HepG2 (cell line): ENCODE measurements around the gene LTB4R2. TPM values are rescaled to one million over a fixed set of nuclear protein-coding genes. Genes with fewer than 3 reads are reported as not detected.

Experiments used
- CC2D1A ChIP-seq: sonication (generic); formaldehyde crosslinking; IDR thresholded peaks from 2 replicates; pipeline ENCODE4 v1.8.1; 2023; ENCODE audit warnings: mild to moderate bottlenecking, missing genetic modification reagents
- CEBPB ChIP-seq: IDR thresholded peaks from 2 replicates; pipeline ENCODE4 v1.6.1; 2011; ENCODE audit warnings: low read depth, low read length, improper control_type of control experiment, borderline replicate concordance
- FOXO4 ChIP-seq: sonication (generic); formaldehyde crosslinking; conservative IDR thresholded peaks from 2 replicates; pipeline ENCODE4 v1.8.1; 2023; ENCODE audit warnings: missing genetic modification reagents
- HMGXB4 ChIP-seq, 2 experiments: sonication (generic) in 1 of 2; formaldehyde crosslinking in 1 of 2; IDR thresholded peaks; 2 replicates each; pipeline versions ENCODE4 v1.4.0 to v1.6.1; 2018 to 2020; ENCODE audit warnings: missing genetic modification reagents in 2 of 2, borderline replicate concordance in 1 of 2, low read depth in 1 of 2, mild to moderate bottlenecking in 1 of 2, missing biosample characterization in 1 of 2
- KDM2A ChIP-seq: sonication (generic); formaldehyde crosslinking; IDR thresholded peaks from 2 replicates; pipeline ENCODE4 v1.4.0; 2020; ENCODE audit warnings: low read depth, missing genetic modification reagents, borderline replicate concordance
- KLF11 ChIP-seq: IDR thresholded peaks from 2 replicates; pipeline ENCODE4 v1.6.1; 2016; ENCODE audit warnings: missing compliant biosample characterization
- NFATC3 ChIP-seq: sonication (generic); formaldehyde crosslinking; IDR thresholded peaks from 2 replicates; pipeline ENCODE4 v1.5.1; 2020; ENCODE audit warnings: mild to moderate bottlenecking, missing genetic modification reagents
- NFE2L1 ChIP-seq: sonication (generic); formaldehyde crosslinking; IDR thresholded peaks from 2 replicates; pipeline ENCODE4 v1.4.0; 2020; ENCODE audit warnings: missing genetic modification reagents, mild to moderate bottlenecking, borderline replicate concordance
- PAX8 ChIP-seq: sonication (generic); formaldehyde crosslinking; IDR thresholded peaks from 2 replicates; pipeline ENCODE4 v1.8.0; 2022; ENCODE audit warnings: mild to moderate bottlenecking, missing genetic modification reagents, borderline replicate concordance
- PCBP2 ChIP-seq: fragments of 200-400 bp; formaldehyde crosslinking; optimal IDR thresholded peaks from 2 replicates; pipeline ENCODE3; 2018; ENCODE audit warnings: low read length, low read depth; ENCODE audit not compliant: poor library complexity, severe bottlenecking
- POGZ ChIP-seq: sonication (generic); formaldehyde crosslinking; IDR thresholded peaks from 2 replicates; pipeline ENCODE4 v1.4.0; 2020; ENCODE audit warnings: mild to moderate bottlenecking, missing genetic modification reagents
- RARG ChIP-seq: sonication (generic); formaldehyde crosslinking; IDR thresholded peaks from 2 replicates; pipeline ENCODE4 v1.4.0; 2020; ENCODE audit warnings: low read depth, mild to moderate bottlenecking, missing genetic modification reagents
- RBAK ChIP-seq: sonication (generic); formaldehyde crosslinking; IDR thresholded peaks from 2 replicates; pipeline ENCODE4 v1.5.1; 2020; ENCODE audit warnings: mild to moderate bottlenecking, missing genetic modification reagents
- RBFOX2 ChIP-seq: fragments of 200-400 bp; formaldehyde crosslinking; IDR thresholded peaks from 2 replicates; pipeline ENCODE4 v1.6.1; 2017; ENCODE audit warnings: low read depth, mild to moderate bottlenecking, low read length
- TP53 ChIP-seq: sonication (generic); formaldehyde crosslinking; conservative IDR thresholded peaks from 2 replicates; pipeline ENCODE4 v1.4.0; 2020; ENCODE audit warnings: missing genetic modification reagents
- ZBTB1 ChIP-seq: sonication (generic); formaldehyde crosslinking; IDR thresholded peaks from 2 replicates; pipeline ENCODE4 v1.4.0; 2020; ENCODE audit warnings: missing genetic modification reagents, borderline replicate concordance
- ZFP1 ChIP-seq: IDR thresholded peaks from 2 replicates; pipeline ENCODE4 v1.6.1; 2016
- ZNF17 ChIP-seq: sonication (generic); formaldehyde crosslinking; IDR thresholded peaks from 2 replicates; pipeline ENCODE4 v1.5.0; 2020; ENCODE audit warnings: mild to moderate bottlenecking, missing genetic modification reagents
- ZNF260 ChIP-seq: sonication (generic); formaldehyde crosslinking; IDR thresholded peaks from 2 replicates; pipeline ENCODE4 v1.4.0; 2020; ENCODE audit warnings: missing genetic modification reagents, low read depth, mild to moderate bottlenecking, borderline replicate concordance
- ZNF431 ChIP-seq: sonication (generic); formaldehyde crosslinking; IDR thresholded peaks from 2 replicates; pipeline ENCODE4 v1.9.0; 2022; ENCODE audit warnings: missing genetic modification reagents, low read depth, mild to moderate bottlenecking, borderline replicate concordance
- ZNF510 ChIP-seq: sonication (generic); formaldehyde crosslinking; IDR thresholded peaks from 2 replicates; pipeline ENCODE4 v1.4.0; 2020; ENCODE audit warnings: low read depth, mild to moderate bottlenecking, missing genetic modification reagents
- ZNF530 ChIP-seq: sonication (generic); formaldehyde crosslinking; IDR thresholded peaks from 2 replicates; pipeline ENCODE4 v1.5.0; 2020; ENCODE audit warnings: low read depth, mild to moderate bottlenecking, missing genetic modification reagents
- ZNF652 ChIP-seq: IDR thresholded peaks from 2 replicates; pipeline ENCODE4 v1.6.1; 2016; ENCODE audit warnings: low read depth, borderline replicate concordance
- ZSCAN22 ChIP-seq: sonication (generic); formaldehyde crosslinking; IDR thresholded peaks from 2 replicates; pipeline ENCODE4 v1.4.0; 2020; ENCODE audit warnings: mild to moderate bottlenecking, missing genetic modification reagents
- ZXDC ChIP-seq: sonication (generic); formaldehyde crosslinking; IDR thresholded peaks from 2 replicates; pipeline ENCODE4 v1.5.0; 2020; ENCODE audit warnings: mild to moderate bottlenecking, missing genetic modification reagents
- polyA plus RNA-seq, 8 experiments: library from polyadenylated mRNA; depleted of rRNA in 3 of 8; stranded (reverse) in 7 of 8; unstranded in 1 of 8; fragments of >200 nt; fragmentation: Illumina TruSeq in 4 of 8; extraction: Trizol in 4 of 8; gene quantifications; 2 replicates each; pipeline versions ENCODE4 v1.2.1 to v1.2.3, GENCODE V29; 2011 to 2016; ENCODE audit warnings: low read depth in 4 of 8, missing spikeins in 1 of 8, mixed read lengths in 1 of 8; ENCODE audit not compliant: insufficient read depth in 1 of 8
- total RNA-seq, 5 experiments: library from RNA; depleted of rRNA; stranded (reverse); fragments of >200 nt; fragmentation: Illumina TruSeq; extraction: Trizol; gene quantifications; 2 replicates each; pipeline ENCODE4 v1.2.3, GENCODE V29; 2016; ENCODE audit warnings: low read depth in 1 of 5

The LTB4R2 gene
- total and polyA plus RNA-seq, 2 of the 13 experiments (the other 11 are each of a cell fraction or from before 2014, with no cell fraction given), result 3.9 to 6.9 TPM

- peak; percentile 100 for TF ChIP-seq HMGXB4 (CRISPR knock-in tag; IDR thresholded peaks at IDR 0.05; ENCODE audit: borderline replicate concordance in 1 of 2, low read depth in 1 of 2)
- TF ChIP-seq TP53 (CRISPR knock-in tag), result peak; percentile 95
- TF ChIP-seq ZNF652 (CRISPR knock-in tag), result no peak; the same call in none of the 2 replicates
- TF ChIP-seq NFATC3 (CRISPR knock-in tag), result 0 out of 2 replicates have a peak, but pooled peaks have one; percentile 91
- TF ChIP-seq ZNF431 (CRISPR knock-in tag), result peak; percentile 100
- 0 out of 2 replicates have a peak, but pooled peaks have one; percentile 3 for TF ChIP-seq ZBTB1 (CRISPR knock-in tag)
- TF ChIP-seq KLF11 (CRISPR knock-in tag), result peak; percentile 75; the same call in 1 of the 2 replicates
- peak; percentile 100 for TF ChIP-seq ZNF510 (CRISPR knock-in tag)
- peak; percentile 77 for TF ChIP-seq RBAK
- TF ChIP-seq NFE2L1 (CRISPR knock-in tag), result no peak
- TF ChIP-seq ZNF260 (CRISPR knock-in tag), result no peak
- TF ChIP-seq FOXO4, result 0 out of 2 replicates have a peak, but pooled peaks have one; percentile 95
- peak; percentile 100 for TF ChIP-seq PAX8
- peak; percentile 69; the same call in 1 of the 2 replicates for TF ChIP-seq RARG
- TF ChIP-seq PCBP2, result no peak
- TF ChIP-seq ZSCAN22 (CRISPR knock-in tag), result no peak; the same call in none of the 2 replicates
- no peak for TF ChIP-seq CEBPB
- TF ChIP-seq CC2D1A (CRISPR knock-in tag), result peak; percentile 5; the same call in 1 of the 2 replicates
- TF ChIP-seq KDM2A (CRISPR knock-in tag), result peak; percentile 99
- peak; percentile 94 for TF ChIP-seq ZFP1 (CRISPR knock-in tag)
- TF ChIP-seq POGZ (CRISPR knock-in tag), result peak; percentile 100
- TF ChIP-seq RBFOX2, result peak; percentile 100
- peak; percentile 98 for TF ChIP-seq ZXDC (CRISPR knock-in tag)
- TF ChIP-seq ZNF17 (CRISPR knock-in tag), result peak; percentile 56; the same call in 1 of the 2 replicates
- TF ChIP-seq ZNF530 (CRISPR knock-in tag), result no peak
Measured at GRCh38 chr14:24271134-24271833, 38.7 kb upstream of the LTB4R2 start, which contains the start of gene RABGGTA (continued).
